Measurements from ENCODE around the gene CORO2A. TPM values are rescaled to one million over a fixed set of nuclear protein-coding genes. Genes with fewer than 3 reads are reported as not detected.

CORO2A gene
- total and polyA plus RNA-seq, 10 donors: 1.3 to 11.0 (median 6.1) TPM

- intact Hi-C loops (cut with DNase I; ENCODE audit: low total_unique reads): loop anchor here (10.0 kb wide), 1 partner anchor 116 kb away; no protein-coding TSS in a partner anchor
- 39 to 88% (median 78%) methylated on average over 2 to 5 of the region's 5 CpGs for WGBS, 5 donors
- peaks cover 2 to 39% (median 21%) of the 10 kb centered on the region in 6 donors for H3K4me1 ChIP-seq
- H3K36me3 ChIP-seq: no peaks in the 10 kb centered on the region
- H3K4me3 ChIP-seq: peak overlapping the region in 2 of 8 donors; percentile 75 to 83
- no peaks in the 10 kb centered on the region for H3K27me3 ChIP-seq (replicated peaks in 1 of 7)
- peak overlapping the region in 2 of 8 donors; percentile 84 to 85 for H3K27ac ChIP-seq
- no peak for DNase-seq
- no peaks in the 10 kb centered on the region for H3K9me3 ChIP-seq
- TF ChIP-seq POLR2AphosphoS5 (IDR thresholded peaks at IDR 0.05) (no peak), POLR2A (IDR thresholded peaks at IDR 0.05) (no peak)
- TF ChIP-seq, protein P1, sequence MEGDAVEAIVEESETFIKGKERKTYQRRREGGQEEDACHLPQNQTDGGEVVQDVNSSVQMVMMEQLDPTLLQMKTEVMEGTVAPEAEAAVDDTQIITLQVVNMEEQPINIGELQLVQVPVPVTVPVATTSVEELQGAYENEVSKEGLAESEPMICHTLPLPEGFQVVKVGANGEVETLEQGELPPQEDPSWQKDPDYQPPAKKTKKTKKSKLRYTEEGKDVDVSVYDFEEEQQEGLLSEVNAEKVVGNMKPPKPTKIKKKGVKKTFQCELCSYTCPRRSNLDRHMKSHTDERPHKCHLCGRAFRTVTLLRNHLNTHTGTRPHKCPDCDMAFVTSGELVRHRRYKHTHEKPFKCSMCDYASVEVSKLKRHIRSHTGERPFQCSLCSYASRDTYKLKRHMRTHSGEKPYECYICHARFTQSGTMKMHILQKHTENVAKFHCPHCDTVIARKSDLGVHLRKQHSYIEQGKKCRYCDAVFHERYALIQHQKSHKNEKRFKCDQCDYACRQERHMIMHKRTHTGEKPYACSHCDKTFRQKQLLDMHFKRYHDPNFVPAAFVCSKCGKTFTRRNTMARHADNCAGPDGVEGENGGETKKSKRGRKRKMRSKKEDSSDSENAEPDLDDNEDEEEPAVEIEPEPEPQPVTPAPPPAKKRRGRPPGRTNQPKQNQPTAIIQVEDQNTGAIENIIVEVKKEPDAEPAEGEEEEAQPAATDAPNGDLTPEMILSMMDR (IDR thresholded peaks at IDR 0.05 in 8 of 11, conservative IDR thresholded peaks at IDR 0.05 in 3 of 11): no peak
Observed at GRCh38 chr9:98191181-98191608, 1.2 kb downstream of the CORO2A start.

- Histone ChIP-seq H3K4me1 (peaks cover 2 to 44% (median 23%) of the 10 kb centered on the region in 6 donors), H3K36me3 (no peaks in the 10 kb centered on the region), H3K27me3 (replicated peaks in 1 of 7) (no peaks in the 10 kb centered on the region), H3K27ac (no peak overlapping the region), H3K4me3 (no peak overlapping the region), H3K9me3 (no peaks in the 10 kb centered on the region)
- intact Hi-C loops (cut with DNase I; ENCODE audit: low total_unique reads): loop anchor here (10.0 kb wide), 1 partner anchor 116 kb away; no protein-coding TSS in a partner anchor
- TF ChIP-seq, protein P1 (IDR thresholded peaks at IDR 0.05 in 8 of 11, conservative IDR thresholded peaks at IDR 0.05 in 3 of 11): no peak
- TF ChIP-seq POLR2A (IDR thresholded peaks at IDR 0.05): no peak
- no peak for TF ChIP-seq POLR2AphosphoS5 (IDR thresholded peaks at IDR 0.05)
- WGBS, 5 donors: 77 to 98% (median 93%) methylated on average over 5 of the region's 5 CpGs
- DNase-seq: no peak
Observed at GRCh38 chr9:98190757-98191105, 1.7 kb downstream of the CORO2A start.

DNA sequence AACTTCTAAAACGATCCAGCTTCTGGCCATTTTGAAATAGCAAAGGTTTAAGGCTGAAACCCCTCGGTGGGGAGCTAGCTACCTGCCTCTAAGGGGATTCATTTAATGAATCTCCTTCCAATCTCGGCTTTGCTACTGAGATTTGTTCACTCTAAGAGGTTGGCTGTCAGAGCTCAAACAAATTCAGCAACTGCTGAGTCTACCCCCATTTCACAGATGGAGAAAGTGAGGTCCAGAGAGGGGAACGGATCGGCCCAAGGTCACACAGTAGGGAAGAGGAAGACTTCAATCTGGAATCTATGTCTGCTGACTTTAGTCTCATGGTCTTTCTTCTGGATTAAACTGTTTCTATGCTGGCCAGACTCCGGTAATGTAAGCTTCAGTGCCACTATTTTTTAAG is 3.0 kb downstream of the CORO2A start:
- H3K36me3 ChIP-seq: no peaks in the 10 kb centered on the region
- peaks cover 2 to 57% (median 26%) of the 10 kb centered on the region in 6 donors for H3K4me1 ChIP-seq
- H3K27me3 ChIP-seq (replicated peaks in 1 of 7): no peaks in the 10 kb centered on the region
- intact Hi-C loops (cut with DNase I; ENCODE audit: low total_unique reads): no loop called here
- DNase-seq: no peak
- WGBS, 5 donors: 75 to 88% (median 82%) methylated on average over 6 of the region's 6 CpGs
- H3K4me3 ChIP-seq: no peak overlapping the region
- H3K27ac ChIP-seq: no peak overlapping the region
- H3K9me3 ChIP-seq: no peaks in the 10 kb centered on the region
- TF ChIP-seq POLR2AphosphoS5 (IDR thresholded peaks at IDR 0.05) (no peak), POLR2A (IDR thresholded peaks at IDR 0.05) (no peak)
- TF ChIP-seq, protein P1 (IDR thresholded peaks at IDR 0.05 in 8 of 11, conservative IDR thresholded peaks at IDR 0.05 in 3 of 11): no peak

DNA sequence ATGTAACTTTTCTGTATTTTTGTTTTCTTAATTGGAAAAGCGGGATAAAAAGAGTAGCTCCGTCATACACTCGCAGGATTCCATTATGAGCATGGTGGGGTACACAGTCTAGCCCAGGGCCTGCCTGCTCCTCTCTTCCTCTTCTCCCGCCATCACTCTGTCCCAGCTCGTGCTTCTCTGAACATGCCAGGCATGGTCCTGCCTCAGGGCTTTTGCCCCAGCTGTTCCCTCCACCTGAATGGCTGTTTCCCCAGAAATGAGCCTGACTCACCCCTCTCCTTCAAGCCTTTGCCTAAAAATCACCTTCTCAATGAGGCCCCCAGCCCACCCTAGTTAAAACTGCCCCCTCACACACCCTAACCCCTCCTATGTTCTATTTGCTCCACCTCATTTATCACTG is 4.5 kb downstream of the CORO2A start:
- H3K36me3 ChIP-seq: no peaks in the 10 kb centered on the region
- no peak overlapping the region for H3K4me3 ChIP-seq
- H3K27ac ChIP-seq: no peak overlapping the region
- DNase-seq: peak; percentile 37
- 83 to 96% (median 94%) methylated on average over 5 of the region's 5 CpGs for WGBS, 5 donors
- H3K27me3 ChIP-seq (replicated peaks in 1 of 7): no peaks in the 10 kb centered on the region
- no peak for TF ChIP-seq POLR2A (IDR thresholded peaks at IDR 0.05)
- TF ChIP-seq, protein P1 (IDR thresholded peaks at IDR 0.05 in 8 of 11, conservative IDR thresholded peaks at IDR 0.05 in 3 of 11): no peak
- TF ChIP-seq POLR2AphosphoS5 (IDR thresholded peaks at IDR 0.05): no peak
- H3K4me1 ChIP-seq: peaks cover 2 to 60% (median 19%) of the 10 kb centered on the region in 6 donors
- intact Hi-C loops (cut with DNase I; ENCODE audit: low total_unique reads): no loop called here
- H3K9me3 ChIP-seq: no peaks in the 10 kb centered on the region

All from spleen (tissue), 11 donors.